Activated naive CD4-positive, alpha-beta T cell (primary cell): Measurements from ENCODE around the gene LMOD3.

Experiments used
- DNase-seq, 4 experiments: peaks; one replicate each; lab custom pipeline; 2025; lab: John Stamatoyannopoulos, UW

The LMOD3 gene

DNA sequence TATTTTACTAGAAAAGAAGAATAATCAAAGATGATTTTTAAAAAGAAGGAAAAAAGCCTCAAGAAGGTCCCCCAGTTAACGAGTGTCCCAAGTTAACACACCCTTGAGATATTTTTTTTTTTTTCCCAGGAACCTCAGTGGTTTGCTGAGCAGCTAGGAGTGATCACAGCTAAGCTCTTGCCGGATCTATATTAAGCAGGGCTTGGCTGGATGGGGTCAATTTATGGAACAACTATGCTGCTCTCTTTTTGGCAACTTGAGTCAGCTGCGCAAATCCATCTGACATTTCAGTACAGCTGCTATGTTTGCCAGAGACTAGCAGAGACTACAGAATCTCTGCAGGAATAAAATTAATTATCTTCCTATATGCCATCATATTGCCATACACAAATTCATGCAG is at the start of gene LMOD3:
LMOD3 (minus strand) TSS at position 193 of the 400 bp plus-strand sequence. CDS start 209 bp downstream, outside the sequence.
- DNase-seq: no peak

DNA sequence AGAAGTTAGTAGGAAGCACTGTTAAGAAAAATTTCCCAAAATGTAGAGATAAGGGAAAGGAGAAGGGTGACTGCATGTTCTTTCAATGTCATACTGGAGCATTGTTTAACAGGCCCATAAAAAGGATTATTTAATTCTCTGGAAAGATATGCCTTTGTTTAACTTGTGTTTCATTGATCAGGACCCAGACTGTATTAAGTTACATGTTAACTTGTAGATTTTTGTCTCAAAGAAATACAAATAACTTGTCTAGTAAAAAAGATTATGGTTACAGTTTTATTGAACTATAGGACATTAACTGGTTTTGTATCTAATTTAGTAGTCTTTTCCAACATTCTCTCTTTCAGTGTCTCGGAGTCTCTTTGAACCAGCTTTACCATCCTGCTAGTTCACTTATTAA is 49.7 kb upstream of the LMOD3 start:
- DNase-seq: no peak

DNA sequence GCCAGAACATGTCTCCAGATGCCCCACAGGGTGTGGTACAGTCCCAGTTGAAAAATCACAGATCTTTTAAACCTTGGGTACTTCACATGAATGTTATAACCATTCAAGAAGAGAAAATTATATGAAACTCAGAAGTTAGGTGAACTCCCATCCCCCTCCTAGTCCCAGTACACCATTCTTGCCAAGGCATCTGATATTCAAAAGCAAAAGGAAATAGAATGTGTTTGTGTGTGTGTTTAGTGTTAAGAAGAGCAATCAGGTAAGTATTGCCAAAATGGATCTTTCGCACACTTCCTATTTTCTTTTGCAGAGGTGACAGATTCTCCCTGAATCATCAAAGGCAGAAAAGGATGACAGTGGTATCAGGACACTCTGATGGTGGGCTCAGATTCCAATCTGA is 44.1 kb upstream of the LMOD3 start:
- no peak for DNase-seq

DNA sequence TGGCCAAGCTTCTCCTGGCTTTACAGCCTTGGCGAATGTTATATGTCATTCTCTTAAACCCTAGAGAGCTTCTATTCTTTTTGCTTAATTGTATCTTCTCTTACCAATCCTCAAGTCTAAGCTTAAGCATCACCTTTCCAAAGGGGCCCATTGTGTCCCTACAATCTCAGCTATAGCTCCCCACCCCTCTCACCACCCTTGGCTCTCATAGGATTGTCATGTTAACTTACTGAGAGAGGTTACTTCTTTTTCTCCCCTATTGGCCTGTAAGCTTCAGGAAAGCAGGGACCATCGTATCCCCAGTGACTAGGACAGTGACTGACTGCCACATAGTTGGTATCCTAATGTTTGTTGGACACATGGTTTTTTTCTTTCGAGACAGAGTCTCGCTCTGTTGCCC is 43.3 kb upstream of the LMOD3 start:
- DNase-seq: no peak

DNA sequence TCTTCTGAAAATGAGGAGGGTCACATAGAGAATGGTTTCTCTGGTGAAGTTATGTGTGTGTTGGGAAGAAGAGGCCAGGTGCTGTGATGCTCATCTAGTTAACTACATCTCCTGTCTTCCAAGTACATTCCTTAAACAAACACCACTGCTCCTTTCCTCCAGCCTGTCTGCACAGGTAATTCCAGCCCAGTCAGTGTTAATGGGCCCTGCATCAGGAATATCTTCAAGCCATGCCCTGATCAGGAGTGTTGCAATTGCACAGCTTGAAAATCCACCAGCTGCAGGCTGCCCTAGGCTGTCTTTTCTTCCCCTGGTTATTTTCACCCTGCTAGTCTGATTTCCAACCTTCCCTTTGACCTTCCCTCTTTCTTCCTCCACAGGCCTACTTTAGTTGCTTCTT is 41.9 kb upstream of the LMOD3 start:
- no peak for DNase-seq

DNA sequence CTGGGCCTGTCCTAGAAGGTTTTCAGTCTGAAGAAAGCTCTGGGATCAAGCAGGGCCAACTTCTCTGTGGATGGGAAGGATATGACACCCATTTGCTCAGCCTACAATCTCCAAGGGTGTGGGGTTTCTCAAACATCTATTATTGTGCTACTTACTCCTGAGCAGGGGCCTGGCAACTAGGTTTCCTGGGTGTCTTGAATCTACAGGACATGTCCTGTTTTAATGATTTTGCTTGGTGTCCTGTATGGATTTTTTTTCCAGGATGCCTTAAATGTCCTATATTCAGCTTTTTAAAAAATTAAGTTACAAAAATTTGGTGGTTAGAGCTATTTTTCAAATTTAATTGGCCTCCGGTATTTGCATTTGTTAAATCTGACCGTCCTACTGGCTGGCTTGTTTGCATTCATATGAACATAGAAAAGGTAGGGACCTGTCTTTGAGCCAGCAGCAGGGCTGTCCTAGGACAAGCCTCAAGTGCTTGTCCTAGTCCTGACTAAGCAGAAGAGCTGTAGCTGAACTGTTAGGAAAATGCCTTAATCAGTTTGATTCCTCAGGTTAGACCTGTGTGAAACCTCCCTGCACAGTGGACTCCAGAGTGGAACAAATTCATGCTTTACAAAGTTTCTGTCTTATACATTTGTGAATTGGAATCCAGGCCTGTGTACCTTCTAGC is 40.0 kb upstream of the LMOD3 start:
- no peak for DNase-seq

DNA sequence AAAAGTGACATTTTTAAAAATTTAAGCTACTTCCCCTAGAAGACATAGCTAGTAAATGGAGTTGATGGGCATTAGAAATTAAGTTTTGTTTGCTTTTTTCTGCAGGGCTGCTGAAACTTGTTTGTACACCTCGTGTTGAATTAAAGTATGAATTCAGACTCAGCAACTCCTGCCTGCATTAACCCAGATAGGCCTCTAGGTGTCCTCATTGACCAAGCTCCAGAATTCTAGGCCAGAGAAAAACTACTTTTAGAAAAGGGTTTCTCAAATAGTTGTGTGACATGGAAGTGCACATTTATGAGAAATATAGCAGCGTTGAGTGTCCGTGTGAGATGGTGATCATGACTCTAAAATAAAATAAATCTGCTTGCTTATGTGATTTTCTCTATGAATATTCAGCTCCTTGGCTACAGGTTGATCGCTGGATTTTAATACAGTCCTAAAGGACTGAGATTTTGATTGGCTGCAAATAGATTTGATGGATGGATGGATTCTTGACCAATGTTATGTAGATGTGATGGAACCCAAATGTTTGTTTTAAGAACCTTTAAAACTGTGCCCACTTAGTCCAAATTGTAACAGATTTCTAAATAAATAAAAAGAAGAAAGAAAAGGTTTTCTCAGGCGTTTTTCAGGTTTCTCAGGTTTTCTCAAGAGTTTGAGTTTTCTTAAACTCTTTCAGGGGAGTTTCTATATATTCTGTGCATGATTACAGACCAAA is 39.4 kb upstream of the LMOD3 start:
- no peak for DNase-seq

DNA sequence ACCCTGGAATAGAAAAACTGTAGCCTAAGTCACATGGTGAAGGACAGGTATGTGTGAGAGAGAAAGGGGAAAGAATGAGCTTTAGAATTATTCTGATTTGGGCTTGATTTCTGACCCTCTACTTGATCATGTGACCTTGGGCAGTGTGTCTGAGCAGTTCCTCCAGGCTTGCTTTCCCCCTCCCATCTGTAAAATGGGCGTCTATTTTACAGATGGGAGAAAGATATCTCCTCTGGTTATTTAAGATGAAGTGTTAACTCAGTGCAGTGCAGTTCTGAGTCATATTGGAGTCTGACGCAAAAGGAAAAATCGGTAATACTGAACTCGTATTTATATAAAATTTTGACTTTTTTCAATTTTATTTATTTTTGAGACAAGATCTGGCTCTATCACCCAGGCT is 38.1 kb upstream of the LMOD3 start:
- DNase-seq: no peak

DNA sequence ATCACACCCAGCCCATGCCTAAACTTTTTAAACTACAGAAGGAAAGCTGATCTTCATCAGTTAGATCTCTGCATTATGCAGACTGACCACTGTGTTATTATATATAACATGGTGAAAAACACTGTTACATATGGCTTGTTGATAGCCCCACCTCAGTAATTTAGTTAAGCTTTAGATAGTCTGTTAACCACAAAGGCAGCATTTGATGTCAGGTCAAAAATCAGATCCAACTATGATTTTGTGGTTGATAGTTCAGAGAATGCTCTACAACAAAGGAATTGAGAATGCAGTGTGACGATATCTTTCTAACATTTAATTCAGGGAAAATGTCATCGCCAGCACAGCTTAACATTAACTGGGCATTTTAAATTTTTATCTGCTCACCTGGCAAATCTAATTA is 37.7 kb upstream of the LMOD3 start:
- no peak for DNase-seq

DNA sequence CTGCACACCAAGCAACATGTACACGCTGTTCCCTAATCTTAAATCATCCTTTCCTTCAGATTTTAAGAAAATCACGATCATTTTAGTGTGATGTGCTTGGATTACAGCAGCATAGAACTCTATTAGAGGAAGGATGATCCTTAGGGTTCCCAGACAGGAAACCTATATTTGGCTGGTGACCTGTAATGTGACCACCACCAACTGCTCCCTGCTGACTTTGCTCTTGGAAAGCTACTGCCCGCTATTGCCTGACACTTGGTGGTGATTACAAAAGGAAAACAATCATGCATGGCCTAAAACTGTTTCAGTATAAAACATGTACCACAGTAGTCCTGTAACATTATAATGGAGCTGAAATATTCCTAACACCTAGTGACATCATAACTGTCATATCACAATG is 27.2 kb upstream of the LMOD3 start:
- no peak for DNase-seq

DNA sequence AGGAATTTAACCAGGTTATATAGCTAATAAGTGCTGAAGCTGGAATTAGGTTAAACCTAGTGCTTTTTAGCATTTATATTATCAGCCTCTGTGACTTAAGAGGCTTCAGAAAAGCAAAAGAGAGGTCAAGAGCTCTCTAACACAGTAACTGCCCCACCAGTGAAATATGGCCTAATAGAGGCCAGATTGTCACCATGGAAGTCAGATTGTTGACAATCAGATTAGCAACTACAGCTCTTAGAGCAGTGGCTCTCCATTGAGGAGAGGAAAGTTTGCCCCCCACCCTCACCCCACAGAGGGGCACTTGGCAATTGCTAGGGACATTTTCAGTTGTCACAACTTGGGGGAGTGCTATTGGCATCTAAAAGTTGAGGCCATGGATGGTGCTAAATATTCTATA is 23.3 kb upstream of the LMOD3 start:
- DNase-seq: no peak

DNA sequence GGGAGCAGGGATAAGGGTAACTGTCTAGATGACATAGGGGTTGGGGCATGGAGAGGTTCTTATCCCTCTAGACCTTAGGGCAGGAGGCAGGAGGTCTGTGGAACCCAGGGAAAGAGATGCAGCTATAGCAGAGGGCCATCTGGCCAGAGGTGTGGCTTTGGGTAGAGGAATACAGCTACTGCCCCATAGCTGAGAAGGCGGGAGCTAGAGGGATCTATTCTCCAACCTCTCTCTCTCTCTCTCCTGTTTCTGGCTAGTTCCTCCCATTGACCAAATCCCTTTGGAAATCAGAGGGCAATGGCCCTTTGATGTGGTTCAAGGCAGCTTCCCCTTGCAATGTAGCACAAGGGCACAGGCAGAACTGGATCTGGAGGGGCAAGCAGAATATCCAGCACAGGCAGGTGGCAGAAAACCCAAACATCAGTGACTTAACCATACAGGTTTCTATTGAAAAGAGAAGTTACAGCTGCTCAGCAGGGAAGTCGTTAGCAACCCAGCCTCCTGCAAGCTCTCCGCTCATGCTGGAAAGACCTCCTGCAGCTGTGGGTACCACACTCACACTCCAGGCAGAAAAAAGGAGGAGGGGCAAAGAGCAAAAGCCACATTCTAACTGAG is 22.3 kb upstream of the LMOD3 start:
- DNase-seq: no peak

DNA sequence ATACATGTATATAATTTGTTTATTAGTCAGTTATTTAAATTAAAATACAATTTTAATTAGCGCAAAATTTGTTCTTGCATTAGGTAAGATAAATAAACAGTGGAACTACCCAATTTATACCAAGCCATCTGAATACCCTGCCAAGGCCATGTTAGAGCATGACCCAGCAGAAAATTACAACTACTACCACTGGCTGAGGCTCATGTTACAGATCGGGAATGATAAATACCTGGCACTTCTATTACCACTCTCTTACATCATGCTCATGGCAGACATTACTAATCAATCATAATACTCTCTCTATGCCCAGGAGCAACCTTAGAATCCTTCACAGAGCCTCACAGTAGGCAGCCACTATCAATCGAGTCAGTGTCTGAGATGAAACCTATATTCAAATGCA is 21.2 kb upstream of the LMOD3 start:
- no peak for DNase-seq

DNA sequence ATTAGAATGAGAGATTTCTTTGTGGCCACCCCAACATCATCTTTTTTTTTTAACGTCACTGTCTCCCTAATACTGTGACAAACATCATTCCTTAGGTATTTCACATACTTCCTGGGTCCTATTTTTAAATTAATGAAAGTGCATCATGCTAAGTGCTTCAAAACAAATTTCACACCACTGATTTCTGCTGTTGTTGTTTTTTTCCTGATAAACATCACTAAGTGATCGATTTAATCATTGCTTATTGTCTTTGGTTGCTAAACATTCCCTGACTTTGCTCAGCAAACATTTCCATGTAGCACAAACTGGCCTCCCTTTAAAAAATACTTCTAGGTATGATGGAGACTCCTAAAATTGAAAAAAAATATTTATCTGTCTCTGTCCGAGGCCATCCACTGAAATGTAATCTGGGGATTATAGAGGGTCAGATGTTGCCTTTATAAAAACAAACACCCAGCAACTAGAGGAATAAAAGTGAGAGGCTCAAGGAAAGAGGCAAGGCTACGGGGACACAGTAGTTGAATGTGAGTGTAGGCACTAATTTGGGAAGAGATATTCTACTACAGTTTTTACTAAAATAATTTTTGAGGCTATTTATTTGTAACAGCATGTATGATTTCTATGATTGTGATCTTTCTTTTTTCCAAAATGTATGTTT is 20.5 kb upstream of the LMOD3 start:
- DNase-seq: no peak

DNA sequence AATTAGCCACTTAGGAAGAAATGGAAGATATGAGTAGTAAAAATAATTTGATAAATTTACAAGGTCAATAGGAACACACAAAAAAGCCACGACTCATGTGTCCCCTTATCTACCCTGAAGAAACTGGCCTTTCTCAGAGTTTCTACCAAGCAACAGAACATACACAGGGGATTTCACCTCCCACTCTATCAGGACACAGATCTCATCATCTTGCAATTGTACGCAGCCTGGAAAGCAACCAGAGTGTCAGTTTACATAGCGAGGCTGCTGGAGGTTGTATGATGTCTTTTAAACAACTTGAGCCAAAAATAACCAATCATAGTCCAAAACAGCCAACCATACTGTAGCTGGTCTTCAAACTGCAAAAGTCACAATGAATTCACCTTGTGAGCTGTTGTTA is 19.7 kb upstream of the LMOD3 start:
- DNase-seq: no peak

DNA sequence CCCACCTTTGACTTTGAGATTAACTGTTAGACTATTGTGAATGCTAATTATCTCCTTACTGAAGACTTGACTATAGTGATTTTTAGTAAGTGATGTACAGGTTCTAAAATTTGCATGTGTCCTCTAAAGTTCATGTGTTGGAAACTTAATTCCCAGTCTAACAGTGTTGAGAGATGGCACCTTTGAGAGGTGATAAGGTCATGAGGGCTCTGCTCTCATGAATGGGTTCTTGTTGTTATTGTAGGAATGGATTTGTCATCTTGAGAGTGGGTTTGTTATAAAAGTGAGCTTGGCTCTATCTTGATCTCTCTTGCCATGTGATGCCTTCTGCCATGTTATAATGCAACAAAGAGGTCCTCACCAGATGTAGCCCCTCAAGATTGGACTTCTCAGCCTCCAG is 18.9 kb upstream of the LMOD3 start:
- no peak for DNase-seq

DNA sequence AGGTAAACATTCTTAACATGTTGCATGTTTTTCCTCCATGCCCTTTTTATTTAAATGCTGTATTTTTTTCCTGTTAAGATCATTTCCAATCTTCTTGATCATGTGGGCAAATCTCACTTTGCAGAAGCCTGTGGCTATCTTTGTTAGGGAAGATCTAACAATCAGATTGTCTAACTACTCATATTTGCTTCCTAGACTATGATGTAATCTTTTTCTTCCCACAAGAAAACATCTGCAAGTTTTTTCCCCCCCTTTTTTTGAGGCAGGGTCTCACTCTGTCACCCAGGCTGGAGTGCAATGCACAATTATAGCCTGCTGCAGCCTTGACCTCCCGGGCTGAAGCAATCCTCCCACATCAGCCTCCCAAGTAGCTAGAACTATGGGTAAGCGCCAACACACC is 15.0 kb upstream of the LMOD3 start:
- no peak for DNase-seq

DNA sequence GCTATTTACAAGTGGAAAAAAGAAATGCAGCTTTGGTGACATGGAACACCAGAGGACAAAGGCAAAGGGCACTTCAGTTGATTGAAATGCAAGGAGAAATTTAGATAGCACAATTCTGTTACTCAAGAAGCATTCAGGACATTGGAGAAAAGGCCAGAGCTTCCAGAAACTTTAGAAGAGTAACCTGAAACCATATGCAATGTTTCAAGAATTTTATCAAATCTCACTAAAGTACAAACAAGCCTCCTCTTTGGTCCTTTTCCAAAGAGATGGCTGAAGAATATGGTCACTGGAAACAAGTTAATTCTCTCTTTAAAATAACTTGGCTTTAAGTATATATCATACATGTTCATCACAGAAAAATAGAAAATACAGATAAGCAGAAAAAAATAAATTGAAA is 14.6 kb upstream of the LMOD3 start:
- no peak for DNase-seq

DNA sequence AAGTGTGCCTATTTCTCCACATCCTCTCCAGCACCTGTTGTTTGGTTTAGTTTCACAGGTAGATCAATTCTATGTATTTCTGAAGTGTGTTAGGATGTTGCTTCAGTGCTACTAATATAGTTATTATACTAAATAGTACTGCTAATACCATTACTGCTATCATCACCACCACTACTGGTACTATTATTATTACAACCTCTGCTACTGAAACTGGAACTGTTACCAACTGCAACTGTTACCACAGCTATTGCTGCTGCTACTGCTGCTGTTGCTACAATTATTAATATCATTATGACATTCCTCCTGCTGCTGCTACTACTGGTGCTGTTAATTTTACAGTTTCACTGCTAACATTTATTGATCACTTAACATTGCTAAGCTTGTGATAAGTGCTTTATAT is 8.3 kb upstream of the LMOD3 start:
- DNase-seq: no peak

DNA sequence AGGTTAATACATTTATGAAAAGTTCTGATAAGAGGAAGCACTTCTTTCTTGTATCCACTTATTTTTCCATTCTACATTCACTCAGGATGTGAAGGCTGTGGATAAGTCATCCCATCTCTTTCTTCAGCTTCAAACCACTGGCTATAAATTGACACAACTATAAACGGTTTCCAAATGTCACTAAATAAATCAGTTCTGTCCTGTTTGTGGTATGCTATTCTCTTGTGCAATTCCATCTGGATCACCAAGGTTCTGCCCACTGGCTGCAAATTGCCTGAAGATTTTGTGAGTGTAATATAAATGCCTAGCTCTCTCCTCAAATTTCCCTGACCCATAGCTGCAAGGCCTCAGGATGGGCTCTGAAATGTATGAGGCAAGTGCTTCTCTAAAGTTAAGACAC is 7.1 kb upstream of the LMOD3 start:
- no peak for DNase-seq

DNA sequence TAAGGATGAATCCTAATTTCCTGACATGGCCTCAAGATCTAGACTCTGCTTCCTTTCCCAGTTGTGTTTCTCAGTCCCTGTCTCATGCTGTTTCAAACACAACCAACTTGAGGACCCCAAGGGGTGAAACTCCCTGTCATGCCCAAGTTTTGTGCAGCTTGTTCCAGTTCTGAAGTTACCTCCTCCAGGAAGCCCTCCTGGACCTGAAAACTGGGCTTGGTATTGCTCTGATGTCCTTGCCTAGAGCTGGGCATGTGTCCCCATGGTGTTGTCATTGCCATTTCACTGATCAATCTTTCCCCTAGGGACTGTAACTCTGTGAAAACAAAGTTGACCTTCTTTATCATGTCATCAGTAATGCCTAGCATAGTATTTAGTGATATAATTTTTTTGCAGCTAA is 6.1 kb upstream of the LMOD3 start:
- DNase-seq: no peak

DNA sequence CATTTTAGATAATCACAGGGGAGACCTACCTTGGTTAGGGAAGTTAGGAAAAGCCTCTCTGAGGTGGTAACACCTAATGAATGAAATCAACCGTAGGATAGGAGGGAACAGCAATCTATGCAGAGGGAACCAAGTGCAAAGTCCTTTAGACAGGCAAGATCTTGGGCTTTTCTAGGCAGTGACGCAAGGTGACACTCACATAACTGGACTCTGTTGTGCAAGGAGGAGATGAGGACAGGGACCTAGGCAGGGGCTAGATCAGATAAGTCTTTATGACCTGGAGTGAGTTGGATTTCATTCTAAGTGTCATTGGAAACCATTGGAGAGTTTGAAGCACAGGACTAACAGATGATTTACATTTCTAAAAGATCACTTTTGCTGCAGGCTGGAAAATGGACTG is 4.6 kb upstream of the LMOD3 start:
- no peak for DNase-seq

DNA sequence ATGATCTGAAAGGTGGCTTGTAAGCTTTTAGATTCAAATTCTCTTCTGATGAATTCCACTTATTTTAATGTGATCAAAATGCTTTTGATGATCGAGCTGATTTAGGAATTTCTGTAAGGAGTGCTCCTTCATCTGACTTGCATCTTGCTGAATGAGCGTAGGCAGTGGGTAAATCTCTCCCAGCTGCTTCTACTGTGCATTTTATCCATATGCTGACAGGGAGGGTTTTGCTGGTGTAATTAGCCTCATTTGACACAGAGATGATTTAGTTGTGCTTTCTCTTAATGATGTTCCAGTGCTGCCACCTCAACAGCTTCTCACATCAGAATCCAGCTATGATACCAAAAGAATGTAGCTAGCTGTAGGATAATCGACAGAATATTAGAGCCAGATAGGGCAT is 3.8 kb upstream of the LMOD3 start:
- DNase-seq: no peak
